Astrocyte (in vitro differentiated cells and primary cell): Measurements from ENCODE around the gene CIPC.

Source experiments
- CTCF ChIP-seq: IDR thresholded peaks from 2 replicates; pipeline ENCODE4 v1.5.1; 2011; ENCODE audit warnings: low read depth, mild to moderate bottlenecking, inconsistent platforms, low read length, moderate library complexity; ENCODE audit not compliant: insufficient read depth
- EZH2 ChIP-seq: IDR thresholded peaks from 2 replicates; pipeline ENCODE4 v1.6.1; 2012; ENCODE audit warnings: mild to moderate bottlenecking, low read length, inconsistent platforms; ENCODE audit not compliant: insufficient read depth

GRCh38 chr14:77153802-77154201 lies 55.7 kb downstream of the CIPC start:
- TF ChIP-seq CTCF (no peak), EZH2 (no peak)
